K562 (cell line): ENCODE results near the gene LMO2.

Source experiments
- ETV1 ChIP-seq: fragments of 450-650 bp; conservative IDR thresholded peaks from 2 replicates; pipeline ENCODE4 v1.6.1; 2016; ENCODE audit warnings: missing genetic modification characterization, control low read depth, low read depth, missing compliant biosample characterization
- HIVEP1 ChIP-seq: fragments of 250-450 bp; sonication (Bioruptor Pico); IDR thresholded peaks from 2 replicates; pipeline ENCODE4 v1.4.0; 2020; ENCODE audit warnings: mild to moderate bottlenecking
- JUN ChIP-seq, 2 experiments: sonication (generic) in 1 of 2; formaldehyde crosslinking in 1 of 2; IDR thresholded peaks; 2 replicates each; pipeline versions ENCODE4 v1.6.1 to v1.8.0; 2012 to 2022; ENCODE audit warnings: borderline replicate concordance in 2 of 2, mild to moderate bottlenecking in 2 of 2, improper control_type of control experiment in 1 of 2, low read depth in 1 of 2, low read length in 1 of 2, missing genetic modification reagents in 1 of 2
- KLF16 ChIP-seq: IDR thresholded peaks from 2 replicates; pipeline ENCODE4 v1.6.1; 2016; ENCODE audit warnings: antibody characterized with exemption
- MTA1 ChIP-seq: fragments of 450-650 bp; IDR thresholded peaks from 2 replicates; pipeline ENCODE4 v1.6.1; 2017; ENCODE audit warnings: borderline replicate concordance
- MYC ChIP-seq, 2 experiments: fragments of 250-450 bp in 1 of 2; sonication (Bioruptor Pico) in 1 of 2; IDR thresholded peaks; 2 replicates each; pipeline versions ENCODE4 v1.5.1 to v1.6.1; 2012 to 2021; ENCODE audit warnings: low read depth in 2 of 2, borderline replicate concordance in 1 of 2, improper control_type of control experiment in 1 of 2, low read length in 1 of 2, mild to moderate bottlenecking in 1 of 2, moderate library complexity in 1 of 2
- NR2C2 ChIP-seq, 2 experiments: fragments of 200-800 bp in 1 of 2; sonication (Bioruptor generic) in 1 of 2; sonication (generic) in 1 of 2; formaldehyde crosslinking in 1 of 2; IDR thresholded peaks; 2 replicates each; pipeline versions ENCODE4 v1.6.1 to v1.8.0; 2016 to 2022; ENCODE audit warnings: mild to moderate bottlenecking in 1 of 2, missing compliant biosample characterization in 1 of 2, missing genetic modification characterization in 1 of 2, missing genetic modification reagents in 1 of 2
- POLR2A ChIP-seq: fragments of 450-650 bp; conservative IDR thresholded peaks from 2 replicates; pipeline ENCODE4 v1.6.1; 2016
- SAFB2 ChIP-seq: fragments of 200-400 bp; formaldehyde crosslinking; IDR thresholded peaks from 2 replicates; pipeline ENCODE4 v1.6.1; 2018; ENCODE audit warnings: borderline replicate concordance, low read length, low read depth, moderate library complexity; ENCODE audit not compliant: severe bottlenecking
- THRAP3 ChIP-seq: fragments of 450-650 bp; IDR thresholded peaks from 2 replicates; pipeline ENCODE4 v1.6.1; 2016; ENCODE audit warnings: mild to moderate bottlenecking, inconsistent platforms, borderline replicate concordance
- ZNF263 ChIP-seq: sonication (generic); formaldehyde crosslinking; IDR thresholded peaks from 2 replicates; pipeline ENCODE4 v1.8.0; 2022; ENCODE audit warnings: mild to moderate bottlenecking, missing genetic modification reagents, borderline replicate concordance
- TF ChIP-seq, protein P1 (sequence below), 3 experiments: IDR thresholded peaks in 2 of 3; conservative IDR thresholded peaks in 1 of 3; 2 replicates each; pipeline ENCODE4 v1.5.1; 2011 to 2012; ENCODE audit warnings: low read length in 3 of 3, mild to moderate bottlenecking in 3 of 3, control low read depth in 2 of 3, improper control_type of control experiment in 1 of 3, inconsistent platforms in 1 of 3, low read depth in 1 of 3, mixed read lengths in 1 of 3, moderate library complexity in 1 of 3; ENCODE audit not compliant: insufficient read depth in 2 of 3
- TF ChIP-seq, protein P2 (sequence below): sonication (generic); formaldehyde crosslinking; IDR thresholded peaks from 2 replicates; pipeline ENCODE4 v1.9.0; 2022; ENCODE audit warnings: mild to moderate bottlenecking, missing genetic modification reagents
- TF ChIP-seq, protein P3 (sequence below), 2 experiments: fragments of 450-650 bp; formaldehyde crosslinking in 1 of 2; IDR thresholded peaks; 2 replicates each; pipeline versions ENCODE4 v1.4.0 to v1.6.1; 2014 to 2020; ENCODE audit warnings: mild to moderate bottlenecking in 2 of 2, borderline replicate concordance in 1 of 2, low read depth in 1 of 2

DNA sequence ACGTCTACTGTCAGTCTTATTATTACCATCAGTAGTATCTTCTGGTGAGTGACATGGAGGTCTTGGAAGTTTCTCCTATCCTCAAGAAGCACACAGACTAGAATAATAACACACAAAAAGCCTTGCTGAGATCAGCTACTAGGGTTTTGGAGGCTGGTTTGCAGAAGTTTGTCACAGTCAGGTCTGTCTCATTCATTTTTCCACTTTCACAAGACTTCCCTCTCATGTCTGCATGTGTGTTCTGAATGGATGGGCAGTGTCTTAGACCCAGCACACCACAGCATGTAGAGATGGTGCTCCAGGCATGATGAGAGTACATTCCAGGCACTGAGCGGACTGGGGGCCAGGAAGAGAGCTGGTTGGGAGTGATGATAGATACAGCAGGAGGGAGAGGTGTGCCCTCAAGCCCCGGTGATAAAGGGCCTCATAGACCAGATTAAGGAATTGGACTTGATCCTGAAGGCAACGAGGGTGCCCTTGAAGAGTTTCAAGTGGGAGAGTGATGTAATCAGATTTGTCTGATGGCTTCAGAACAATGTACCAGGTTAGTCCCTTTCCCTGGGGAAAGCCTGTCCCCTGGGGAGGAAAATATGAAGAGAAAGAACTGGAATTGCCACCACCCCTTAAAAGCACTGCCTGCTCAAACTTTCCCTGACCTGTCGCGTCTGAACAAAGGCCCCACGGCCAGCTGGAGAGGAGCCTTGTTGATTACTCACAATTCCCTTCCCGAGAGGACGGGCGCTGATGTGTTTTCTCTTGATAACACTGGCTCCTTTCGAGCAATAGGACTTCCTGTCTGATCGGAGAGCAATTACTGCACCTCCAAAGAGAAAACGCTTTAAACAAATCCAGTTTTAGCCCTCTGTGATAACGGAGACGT, 45.1 kb upstream of the LMO2 start:
- TF ChIP-seq, protein P1, sequence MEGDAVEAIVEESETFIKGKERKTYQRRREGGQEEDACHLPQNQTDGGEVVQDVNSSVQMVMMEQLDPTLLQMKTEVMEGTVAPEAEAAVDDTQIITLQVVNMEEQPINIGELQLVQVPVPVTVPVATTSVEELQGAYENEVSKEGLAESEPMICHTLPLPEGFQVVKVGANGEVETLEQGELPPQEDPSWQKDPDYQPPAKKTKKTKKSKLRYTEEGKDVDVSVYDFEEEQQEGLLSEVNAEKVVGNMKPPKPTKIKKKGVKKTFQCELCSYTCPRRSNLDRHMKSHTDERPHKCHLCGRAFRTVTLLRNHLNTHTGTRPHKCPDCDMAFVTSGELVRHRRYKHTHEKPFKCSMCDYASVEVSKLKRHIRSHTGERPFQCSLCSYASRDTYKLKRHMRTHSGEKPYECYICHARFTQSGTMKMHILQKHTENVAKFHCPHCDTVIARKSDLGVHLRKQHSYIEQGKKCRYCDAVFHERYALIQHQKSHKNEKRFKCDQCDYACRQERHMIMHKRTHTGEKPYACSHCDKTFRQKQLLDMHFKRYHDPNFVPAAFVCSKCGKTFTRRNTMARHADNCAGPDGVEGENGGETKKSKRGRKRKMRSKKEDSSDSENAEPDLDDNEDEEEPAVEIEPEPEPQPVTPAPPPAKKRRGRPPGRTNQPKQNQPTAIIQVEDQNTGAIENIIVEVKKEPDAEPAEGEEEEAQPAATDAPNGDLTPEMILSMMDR (IDR thresholded peaks at IDR 0.05 in 2 of 3, conservative IDR thresholded peaks at IDR 0.05 in 1 of 3; ENCODE audit: insufficient read depth in 2 of 3, low read depth in 1 of 3, low read length in 3 of 3): no peak
- TF ChIP-seq MTA1 (peak; percentile 76), NR2C2 (CRISPR knock-in tag; IDR thresholded peaks at IDR 0.05) (no peak), NR2C2 (tag; IDR thresholded peaks at IDR 0.05) (no peak), POLR2A (peak; percentile 48; the same call in 1 of the 2 replicates), ETV1 (tag) (0 out of 2 replicates have a peak, but pooled peaks have one; percentile 36), KLF16 (peak; percentile 66; the same call in 1 of the 2 replicates), THRAP3 (no peak), MYC (IDR thresholded peaks at IDR 0.05; ENCODE audit: low read depth, low read length) (0 out of 2 replicates have a peak, but pooled peaks have one; percentile 10), MYC (CRISPR knock-in tag; IDR thresholded peaks at IDR 0.05; ENCODE audit: borderline replicate concordance, low read depth) (no peak), JUN (IDR thresholded peaks at IDR 0.05; ENCODE audit: borderline replicate concordance, low read depth, low read length) (peak; percentile 43; the same call in 1 of the 2 replicates), JUN (CRISPR knock-in tag; IDR thresholded peaks at IDR 0.05; ENCODE audit: borderline replicate concordance) (no peak), HIVEP1 (CRISPR knock-in tag) (no peak), ZNF263 (0 out of 2 replicates have a peak, but pooled peaks have one; percentile 48), SAFB2 (no peak)
- TF ChIP-seq, protein P2, sequence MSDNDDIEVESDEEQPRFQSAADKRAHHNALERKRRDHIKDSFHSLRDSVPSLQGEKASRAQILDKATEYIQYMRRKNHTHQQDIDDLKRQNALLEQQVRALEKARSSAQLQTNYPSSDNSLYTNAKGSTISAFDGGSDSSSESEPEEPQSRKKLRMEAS: no peak
- TF ChIP-seq, protein P3, sequence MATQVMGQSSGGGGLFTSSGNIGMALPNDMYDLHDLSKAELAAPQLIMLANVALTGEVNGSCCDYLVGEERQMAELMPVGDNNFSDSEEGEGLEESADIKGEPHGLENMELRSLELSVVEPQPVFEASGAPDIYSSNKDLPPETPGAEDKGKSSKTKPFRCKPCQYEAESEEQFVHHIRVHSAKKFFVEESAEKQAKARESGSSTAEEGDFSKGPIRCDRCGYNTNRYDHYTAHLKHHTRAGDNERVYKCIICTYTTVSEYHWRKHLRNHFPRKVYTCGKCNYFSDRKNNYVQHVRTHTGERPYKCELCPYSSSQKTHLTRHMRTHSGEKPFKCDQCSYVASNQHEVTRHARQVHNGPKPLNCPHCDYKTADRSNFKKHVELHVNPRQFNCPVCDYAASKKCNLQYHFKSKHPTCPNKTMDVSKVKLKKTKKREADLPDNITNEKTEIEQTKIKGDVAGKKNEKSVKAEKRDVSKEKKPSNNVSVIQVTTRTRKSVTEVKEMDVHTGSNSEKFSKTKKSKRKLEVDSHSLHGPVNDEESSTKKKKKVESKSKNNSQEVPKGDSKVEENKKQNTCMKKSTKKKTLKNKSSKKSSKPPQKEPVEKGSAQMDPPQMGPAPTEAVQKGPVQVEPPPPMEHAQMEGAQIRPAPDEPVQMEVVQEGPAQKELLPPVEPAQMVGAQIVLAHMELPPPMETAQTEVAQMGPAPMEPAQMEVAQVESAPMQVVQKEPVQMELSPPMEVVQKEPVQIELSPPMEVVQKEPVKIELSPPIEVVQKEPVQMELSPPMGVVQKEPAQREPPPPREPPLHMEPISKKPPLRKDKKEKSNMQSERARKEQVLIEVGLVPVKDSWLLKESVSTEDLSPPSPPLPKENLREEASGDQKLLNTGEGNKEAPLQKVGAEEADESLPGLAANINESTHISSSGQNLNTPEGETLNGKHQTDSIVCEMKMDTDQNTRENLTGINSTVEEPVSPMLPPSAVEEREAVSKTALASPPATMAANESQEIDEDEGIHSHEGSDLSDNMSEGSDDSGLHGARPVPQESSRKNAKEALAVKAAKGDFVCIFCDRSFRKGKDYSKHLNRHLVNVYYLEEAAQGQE (IDR thresholded peaks at IDR 0.05; ENCODE audit: borderline replicate concordance): no peak
- TF ChIP-seq, protein P3 (CRISPR knock-in tag; IDR thresholded peaks at IDR 0.05; ENCODE audit: low read depth): no peak
